Endothelial cell of umbilical vein (primary cell): ENCODE data around the gene TRIM7. TPM values are rescaled to one million over a fixed set of nuclear protein-coding genes. Genes with fewer than 3 reads are reported as not detected.

Source experiments
- BruUV-seq: library from RNA; stranded (reverse); fragments of 400-500 nt; replicated peaks from 2 replicates; lab custom pipeline; 2021; lab: Mats Ljungman, UMichigan
- CTCF ChIA-PET: fragments of 300-600, 350-600 bp; sonication (Branson Sonifier 250); formaldehyde crosslinking; loops from one replicate; lab custom pipeline; 2021; ENCODE audit warnings: antibody characterized with exemption, inconsistent platforms; lab: Charles Lee
- POLR2A ChIA-PET: fragments of 300-600, 350-600 bp; sonication (Branson Sonifier 250); formaldehyde crosslinking; loops from one replicate; lab custom pipeline; 2021; ENCODE audit warnings: antibody characterized with exemption, inconsistent platforms; lab: Charles Lee
- DNase-seq: peaks from one replicate; pipeline ENCODE4 v3.0.0-alpha.2; 2011; ENCODE audit warnings: low read depth, low spot score
- FAIRE-seq: peaks from 2 replicates; lab custom pipeline; 2011; peaks lifted over from hg19 to GRCh38; lab: Jason Lieb, UNC
- H2AFZ ChIP-seq: 2 replicates; pipeline ENCODE4 v1.6.0; 2012; ENCODE audit warnings: low read depth, low read length, control low read depth, inconsistent platforms
- H3K27ac ChIP-seq: 2 replicates; pipeline ENCODE4 v1.5.1; 2011; ENCODE audit warnings: low read depth, mild to moderate bottlenecking, control low read depth, low read length, moderate library complexity; ENCODE audit not compliant: insufficient read depth
- H3K27me3 ChIP-seq, 2 experiments: 2 replicates each; pipeline versions ENCODE4 v1.6.0 to v1.6.1; 2011; ENCODE audit warnings: low read length in 2 of 2, mixed read lengths in 1 of 2; ENCODE audit not compliant: control insufficient read depth in 2 of 2, insufficient read depth in 2 of 2
- H3K36me3 ChIP-seq, 2 experiments: 2 replicates in 1 of 2; 3 replicates in 1 of 2; pipeline ENCODE4 v1.5.1; 2011; ENCODE audit warnings: low read length in 2 of 2, mild to moderate bottlenecking in 1 of 2, moderate library complexity in 1 of 2; ENCODE audit not compliant: control insufficient read depth in 2 of 2, insufficient read depth in 2 of 2; ENCODE audit errors: extremely low read depth in 1 of 2
- H3K4me1 ChIP-seq: 3 replicates; pipeline ENCODE4 v1.5.1; 2011; ENCODE audit warnings: mild to moderate bottlenecking, low read length; ENCODE audit not compliant: control insufficient read depth, insufficient read depth; ENCODE audit errors: extremely low read depth
- H3K4me2 ChIP-seq: 2 replicates; pipeline ENCODE4 v1.6.1; 2011; ENCODE audit warnings: low read length, control low read depth, mixed read lengths; ENCODE audit not compliant: insufficient read depth
- H3K4me3 ChIP-seq, 3 experiments: fragments of 200-600 bp in 1 of 3; sonication (generic), shearing (Covaris generic) in 1 of 3; replicated peaks in 1 of 3; 2 replicates each; pipeline ENCODE4 v1.5.1; 2011 to 2016; ENCODE audit warnings: control low read depth in 3 of 3, low read length in 3 of 3, mild to moderate bottlenecking in 2 of 3, inconsistent platforms in 1 of 3, low read depth in 1 of 3, moderate library complexity in 1 of 3; ENCODE audit not compliant: insufficient read depth in 1 of 3
- H3K79me2 ChIP-seq: 2 replicates; pipeline ENCODE4 v1.6.0; 2012; ENCODE audit warnings: low read length, inconsistent platforms; ENCODE audit not compliant: control insufficient read depth, insufficient read depth
- H3K9ac ChIP-seq: replicated peaks from 2 replicates; pipeline ENCODE3; 2011; ENCODE audit warnings: low read length, control low read depth; ENCODE audit not compliant: insufficient read depth; ENCODE audit errors: extremely low read depth
- H3K9me1 ChIP-seq: replicated peaks from 3 replicates; pipeline ENCODE4 v1.6.0; 2011; ENCODE audit warnings: mild to moderate bottlenecking, low read length; ENCODE audit not compliant: control insufficient read depth, insufficient read depth; ENCODE audit errors: extremely low read depth
- H3K9me3 ChIP-seq: replicated peaks from 2 replicates; pipeline ENCODE4 v1.5.1; 2012; ENCODE audit warnings: low read length, inconsistent platforms; ENCODE audit not compliant: control insufficient read depth, insufficient read depth
- H4K20me1 ChIP-seq: replicated peaks from 2 replicates; pipeline ENCODE3; 2011; ENCODE audit warnings: mild to moderate bottlenecking, low read length; ENCODE audit not compliant: control insufficient read depth, insufficient read depth; ENCODE audit errors: extremely low read depth
- EZH2 ChIP-seq: IDR thresholded peaks from 2 replicates; pipeline ENCODE4 v1.6.1; 2012; ENCODE audit warnings: borderline replicate concordance, low read depth, mild to moderate bottlenecking, moderate library complexity, low read length, inconsistent platforms; ENCODE audit not compliant: severe bottlenecking
- FOS ChIP-seq: IDR thresholded peaks from 2 replicates; pipeline ENCODE4 v1.6.1; 2011; ENCODE audit warnings: mild to moderate bottlenecking, low read length, moderate library complexity, borderline replicate concordance; ENCODE audit not compliant: insufficient read depth
- GATA2 ChIP-seq: IDR thresholded peaks from 2 replicates; pipeline ENCODE4 v1.7.0; 2011; ENCODE audit warnings: low read depth, mild to moderate bottlenecking, moderate library complexity, mixed read lengths, low read length; ENCODE audit not compliant: insufficient read length, insufficient read depth
- JUN ChIP-seq: IDR thresholded peaks from 2 replicates; pipeline ENCODE4 v1.6.1; 2011; ENCODE audit warnings: borderline replicate concordance, low read depth; ENCODE audit not compliant: insufficient read length, insufficient read depth
- MAX ChIP-seq: IDR thresholded peaks from 2 replicates; pipeline ENCODE4 v1.6.1; 2011; ENCODE audit not compliant: insufficient read depth, insufficient read length
- MYC ChIP-seq: IDR thresholded peaks from one replicate; pipeline ENCODE4 v1.6.1; 2011; ENCODE audit warnings: mild to moderate bottlenecking, low read depth, low read length
- POLR2A ChIP-seq: IDR thresholded peaks from 2 replicates; pipeline ENCODE4 v1.6.1; 2012; ENCODE audit warnings: low read depth, mild to moderate bottlenecking, control low read depth, low read length
- POLR2AphosphoS5 ChIP-seq: IDR thresholded peaks from 2 replicates; pipeline ENCODE4 v1.6.1; 2012; ENCODE audit warnings: low read depth, mild to moderate bottlenecking, control low read depth, low read length, moderate library complexity; ENCODE audit not compliant: insufficient read depth
- dilution Hi-C: fragments of 300-500 bp; cut with MboI; formaldehyde crosslinking; loops from one replicate; pipeline ENCODE4 v1.15.0; 2019; ENCODE audit warnings: low sequenced_read_pairs; ENCODE audit not compliant: extremely low pct_ligation_motif_present
- intact Hi-C: fragments of 100-400 bp; cut with micrococcal nuclease; formaldehyde crosslinking; loops from one replicate; pipeline ENCODE4 v1.10.0; 2022
- polyA plus RNA-seq, 4 experiments: library from polyadenylated mRNA; depleted of rRNA in 3 of 4; stranded (reverse) in 3 of 4; unstranded in 1 of 4; fragments of >200 nt; gene quantifications; 2 replicates each; pipeline versions ENCODE4 v1.2.1 to v1.2.3, GENCODE V29; 2011 to 2012; ENCODE audit warnings: missing spikeins in 1 of 4
- total RNA-seq: library from RNA; stranded (reverse); gene quantifications from 2 replicates; pipeline ENCODE4 v1.2.3, GENCODE V29; 2021
- TF ChIP-seq, protein P1 (sequence below), 2 donors: IDR thresholded peaks; 1 replicate in 1 of 2; 2 replicates in 1 of 2; pipeline ENCODE4 v1.5.1; 2011; ENCODE audit warnings: low read length in 2 of 2, mild to moderate bottlenecking in 2 of 2, moderate library complexity in 2 of 2, control low read depth in 1 of 2, inconsistent platforms in 1 of 2, low read depth in 1 of 2; ENCODE audit not compliant: insufficient read depth in 1 of 2; ENCODE audit errors: extremely low read depth in 1 of 2

TRIM7 gene
- total and polyA plus RNA-seq, 2 donors (not counting 3 experiments of a cell fraction or from before 2014, with no cell fraction given), result 2.7 to 3.4 TPM

DNA sequence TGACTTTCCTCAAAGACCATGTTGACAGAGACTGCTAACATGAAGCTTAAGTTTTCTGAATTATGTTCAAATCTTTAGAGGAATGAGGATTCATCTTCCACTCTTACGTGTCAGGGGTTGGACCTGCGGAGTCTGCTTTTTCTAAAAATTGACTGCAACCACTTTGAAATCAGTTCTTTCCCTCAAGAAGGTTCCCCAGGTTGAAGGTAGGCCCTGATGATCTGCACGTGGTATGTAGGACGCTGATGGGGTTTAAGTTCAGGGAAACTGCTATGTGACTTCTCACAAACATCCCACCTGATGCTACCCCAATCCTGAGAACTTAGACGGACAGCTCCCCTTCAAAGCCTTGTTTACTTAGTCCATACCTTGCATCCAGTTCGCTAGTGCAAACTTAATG is 31.5 kb upstream of the TRIM7 start:
- Histone ChIP-seq H3K27ac (no peak overlapping the region), H2AFZ (no peak overlapping the region), H3K36me3 (peaks cover 39 to 55% of the 10 kb centered on the region in 2 experiments), H4K20me1 (peaks cover 2% of the 10 kb centered on the region), H3K4me2 (no peak overlapping the region), H3K4me1 (peaks cover 9% of the 10 kb centered on the region), H3K4me3 (no peak overlapping the region), H3K9ac (no peak overlapping the region), H3K9me1 (no peaks in the 10 kb centered on the region), H3K79me2 (peaks cover 36% of the 10 kb centered on the region), H3K9me3 (no peaks in the 10 kb centered on the region), H3K27me3 (no peaks in the 10 kb centered on the region)
- FAIRE-seq (peak; percentile 69), DNase-seq (no peak)
- intact Hi-C loops, result no loop called here
- CTCF ChIA-PET, result interaction anchor here (1.4 kb wide), 1 partner anchor 52 kb away, joined by 4 read pairs; no protein-coding TSS in a partner anchor
- TF ChIP-seq, protein P1, sequence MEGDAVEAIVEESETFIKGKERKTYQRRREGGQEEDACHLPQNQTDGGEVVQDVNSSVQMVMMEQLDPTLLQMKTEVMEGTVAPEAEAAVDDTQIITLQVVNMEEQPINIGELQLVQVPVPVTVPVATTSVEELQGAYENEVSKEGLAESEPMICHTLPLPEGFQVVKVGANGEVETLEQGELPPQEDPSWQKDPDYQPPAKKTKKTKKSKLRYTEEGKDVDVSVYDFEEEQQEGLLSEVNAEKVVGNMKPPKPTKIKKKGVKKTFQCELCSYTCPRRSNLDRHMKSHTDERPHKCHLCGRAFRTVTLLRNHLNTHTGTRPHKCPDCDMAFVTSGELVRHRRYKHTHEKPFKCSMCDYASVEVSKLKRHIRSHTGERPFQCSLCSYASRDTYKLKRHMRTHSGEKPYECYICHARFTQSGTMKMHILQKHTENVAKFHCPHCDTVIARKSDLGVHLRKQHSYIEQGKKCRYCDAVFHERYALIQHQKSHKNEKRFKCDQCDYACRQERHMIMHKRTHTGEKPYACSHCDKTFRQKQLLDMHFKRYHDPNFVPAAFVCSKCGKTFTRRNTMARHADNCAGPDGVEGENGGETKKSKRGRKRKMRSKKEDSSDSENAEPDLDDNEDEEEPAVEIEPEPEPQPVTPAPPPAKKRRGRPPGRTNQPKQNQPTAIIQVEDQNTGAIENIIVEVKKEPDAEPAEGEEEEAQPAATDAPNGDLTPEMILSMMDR (IDR thresholded peaks at IDR 0.05; ENCODE audit: extremely low read depth in 1 of 2, insufficient read depth in 1 of 2, low read depth in 1 of 2, low read length in 2 of 2), result no peak
- no peak for TF ChIP-seq MAX
- no peak for TF ChIP-seq FOS
- no peak for TF ChIP-seq GATA2
- no peak for TF ChIP-seq JUN
- no peak for TF ChIP-seq POLR2A
- no peak for TF ChIP-seq MYC
- no peak for TF ChIP-seq POLR2AphosphoS5
- no peak for TF ChIP-seq EZH2
- POLR2A ChIA-PET, result no interaction called here
- dilution Hi-C loops, result no loop called here
- BruUV-seq, result no TSS peak
